Measurements from ENCODE around the gene SLC6A8. TPM values are rescaled to one million over a fixed set of nuclear protein-coding genes. Genes with fewer than 3 reads are reported as not detected.

SLC6A8 gene
- total RNA-seq, 2 donors from 2014 or later = 16.8 to 16.9 TPM

DNA sequence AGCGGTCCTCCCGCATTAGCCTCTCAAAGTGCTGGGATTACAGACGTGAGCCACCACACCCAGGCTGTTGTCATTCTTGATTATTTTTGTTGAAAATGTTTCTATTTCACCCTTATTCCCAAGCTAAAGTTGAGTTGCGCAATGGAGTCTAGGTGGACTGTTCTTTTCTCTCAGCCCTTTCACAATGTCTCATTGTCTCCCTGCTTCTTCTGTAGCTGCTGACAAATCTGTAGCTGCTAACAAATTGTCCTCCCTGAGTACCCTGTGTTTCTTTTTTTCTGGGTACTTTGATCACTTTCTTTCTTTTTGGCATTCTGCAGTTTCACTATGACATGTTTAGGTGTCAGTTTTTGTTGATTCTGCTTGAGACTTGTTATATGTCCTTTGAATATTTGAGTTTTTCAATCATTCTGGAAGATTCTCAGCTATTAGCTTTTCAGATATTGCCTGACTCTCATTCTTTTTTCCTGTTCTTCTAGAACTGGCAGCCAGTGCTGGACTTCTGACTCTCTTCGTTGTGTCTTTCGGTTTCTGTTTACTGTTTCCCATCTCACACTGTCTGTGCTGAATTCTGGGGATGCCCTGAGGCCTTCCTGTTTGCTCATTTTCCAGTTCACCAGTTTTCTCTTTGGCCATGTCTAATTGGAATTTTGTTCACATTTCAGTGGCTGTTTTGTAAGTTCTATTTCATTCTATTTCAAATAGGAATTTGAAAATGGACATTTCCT lies 43.6 kb downstream of the SLC6A8 start:
- no peak for DNase-seq (ENCODE audit: low spot score)
- no peak overlapping the region for H3K27ac ChIP-seq

DNA sequence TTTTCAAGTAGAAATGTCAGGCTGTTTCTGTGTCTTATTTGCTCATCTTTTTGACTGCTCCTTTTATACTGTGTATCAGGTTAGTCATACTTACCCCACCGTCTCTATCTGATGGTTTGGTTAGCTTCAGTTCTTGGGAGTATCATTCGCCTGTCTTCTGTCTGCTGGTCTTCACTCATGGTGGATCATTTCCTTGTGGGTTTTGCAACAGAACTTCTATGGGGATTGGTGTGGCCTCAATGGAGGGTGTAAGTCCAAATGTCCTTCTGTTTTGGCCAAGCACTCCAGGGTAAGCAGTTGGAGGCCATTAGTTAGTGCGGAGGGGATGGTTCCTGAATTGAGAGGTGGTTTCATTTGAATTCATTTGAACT lies 44.1 kb downstream of the SLC6A8 start:
- no peak for DNase-seq (ENCODE audit: low spot score)
- Histone ChIP-seq H3K36me3 (peaks cover 8% of the 10 kb centered on the region), H3K4me1 (ENCODE audit: control insufficient read depth in 1 of 2, low read depth in 2 of 2) (peaks cover 7 to 19% of the 10 kb centered on the region in 2 donors), H3K27ac (no peak overlapping the region), H3K4me3 (no peak overlapping the region), H3K27me3 (replicated peaks; ENCODE audit: insufficient read depth) (no peaks in the 10 kb centered on the region), H3K9me3 (no peaks in the 10 kb centered on the region)
- ATAC-seq (ENCODE audit: insufficient number of reproducible peaks, low FRiP score, low read depth) = no peak
- TF ChIP-seq, protein P1, sequence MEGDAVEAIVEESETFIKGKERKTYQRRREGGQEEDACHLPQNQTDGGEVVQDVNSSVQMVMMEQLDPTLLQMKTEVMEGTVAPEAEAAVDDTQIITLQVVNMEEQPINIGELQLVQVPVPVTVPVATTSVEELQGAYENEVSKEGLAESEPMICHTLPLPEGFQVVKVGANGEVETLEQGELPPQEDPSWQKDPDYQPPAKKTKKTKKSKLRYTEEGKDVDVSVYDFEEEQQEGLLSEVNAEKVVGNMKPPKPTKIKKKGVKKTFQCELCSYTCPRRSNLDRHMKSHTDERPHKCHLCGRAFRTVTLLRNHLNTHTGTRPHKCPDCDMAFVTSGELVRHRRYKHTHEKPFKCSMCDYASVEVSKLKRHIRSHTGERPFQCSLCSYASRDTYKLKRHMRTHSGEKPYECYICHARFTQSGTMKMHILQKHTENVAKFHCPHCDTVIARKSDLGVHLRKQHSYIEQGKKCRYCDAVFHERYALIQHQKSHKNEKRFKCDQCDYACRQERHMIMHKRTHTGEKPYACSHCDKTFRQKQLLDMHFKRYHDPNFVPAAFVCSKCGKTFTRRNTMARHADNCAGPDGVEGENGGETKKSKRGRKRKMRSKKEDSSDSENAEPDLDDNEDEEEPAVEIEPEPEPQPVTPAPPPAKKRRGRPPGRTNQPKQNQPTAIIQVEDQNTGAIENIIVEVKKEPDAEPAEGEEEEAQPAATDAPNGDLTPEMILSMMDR (IDR thresholded peaks at IDR 0.05) = no peak

More for the DNA sequence above, 43.6 kb downstream of the SLC6A8 start:
- no peaks in the 10 kb centered on the region for H3K9me3 ChIP-seq
- ATAC-seq (ENCODE audit: insufficient number of reproducible peaks, low FRiP score, low read depth) = no peak
- H3K27me3 ChIP-seq (replicated peaks; ENCODE audit: insufficient read depth) = no peaks in the 10 kb centered on the region
- H3K4me1 ChIP-seq (ENCODE audit: control insufficient read depth in 1 of 2, low read depth in 2 of 2) = peaks cover 7 to 24% of the 10 kb centered on the region in 2 donors
- H3K4me3 ChIP-seq = no peak overlapping the region
- H3K36me3 ChIP-seq = peaks cover 3% of the 10 kb centered on the region
- TF ChIP-seq, protein P1 (IDR thresholded peaks at IDR 0.05) = no peak

DNA sequence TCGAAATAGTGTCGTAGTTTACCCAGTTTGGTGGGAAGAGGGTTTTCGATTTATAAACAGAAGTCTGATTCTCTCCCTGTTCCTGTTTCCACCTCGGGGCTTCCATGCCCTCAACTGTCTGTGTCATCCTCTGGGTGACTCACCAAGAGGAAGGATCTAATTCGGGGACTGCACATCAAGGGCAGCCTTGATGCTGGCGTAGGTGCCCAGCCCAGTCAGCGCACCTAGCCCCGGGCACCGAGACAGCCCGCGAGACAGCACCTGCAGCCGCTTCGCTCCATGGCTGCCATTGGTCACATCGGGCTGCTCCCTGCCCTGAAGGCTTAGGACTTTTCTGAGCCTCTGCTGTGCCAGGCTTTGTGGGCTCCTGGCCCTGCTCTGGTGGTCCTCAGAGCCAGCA lies 44.7 kb downstream of the SLC6A8 start:
- TF ChIP-seq, protein P1 (IDR thresholded peaks at IDR 0.05) = no peak
- Histone ChIP-seq H3K27me3 (replicated peaks; ENCODE audit: insufficient read depth) (no peaks in the 10 kb centered on the region), H3K9me3 (no peaks in the 10 kb centered on the region), H3K4me3 (no peak overlapping the region), H3K27ac (no peak overlapping the region), H3K36me3 (peaks cover 8% of the 10 kb centered on the region), H3K4me1 (ENCODE audit: control insufficient read depth in 1 of 2, low read depth in 2 of 2) (peaks cover 5 to 13% of the 10 kb centered on the region in 2 donors)
- ATAC-seq (ENCODE audit: insufficient number of reproducible peaks, low FRiP score, low read depth) (no peak), DNase-seq (ENCODE audit: low spot score) (no peak)

DNA sequence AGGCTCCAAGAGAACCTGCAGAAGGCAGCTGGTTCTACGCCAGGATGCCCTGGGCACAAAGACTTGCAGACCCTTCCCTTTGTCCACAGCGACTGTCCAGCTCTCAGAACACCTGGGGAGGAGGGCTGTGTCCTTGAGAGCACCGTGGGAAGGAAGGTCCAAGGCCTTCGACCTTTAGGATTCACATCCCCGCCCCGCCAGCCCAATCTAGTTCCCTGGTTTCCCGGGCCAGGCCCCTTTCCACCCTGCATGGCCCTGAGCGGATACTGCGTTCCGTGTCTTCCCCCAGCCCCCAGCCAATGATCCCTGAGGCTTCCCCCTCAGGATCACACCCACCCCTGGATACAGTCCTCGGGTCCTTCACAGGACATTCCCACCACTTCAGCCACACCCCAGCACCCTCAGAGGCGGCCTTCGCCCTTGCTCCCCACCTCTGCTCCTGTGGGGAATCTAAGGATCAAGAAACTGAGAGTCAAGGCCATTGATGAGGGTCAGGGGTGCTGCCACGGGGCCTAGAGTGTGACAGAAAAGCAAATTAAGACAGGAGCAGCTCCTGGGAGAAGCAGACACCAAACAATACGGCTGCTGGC lies 46.0 kb downstream of the SLC6A8 start:
- no peaks in the 10 kb centered on the region for H3K9me3 ChIP-seq
- no peaks in the 10 kb centered on the region for H3K4me1 ChIP-seq (ENCODE audit: control insufficient read depth in 1 of 2, low read depth in 2 of 2)
- ATAC-seq (ENCODE audit: insufficient number of reproducible peaks, low FRiP score, low read depth) (no peak), DNase-seq (ENCODE audit: low spot score) (no peak)
- no peaks in the 10 kb centered on the region for H3K27me3 ChIP-seq (replicated peaks; ENCODE audit: insufficient read depth)
- H3K36me3 ChIP-seq = peaks cover 8% of the 10 kb centered on the region
- TF ChIP-seq, protein P1 (IDR thresholded peaks at IDR 0.05) = no peak
- no peak overlapping the region for H3K27ac ChIP-seq
- no peak overlapping the region for H3K4me3 ChIP-seq

DNA sequence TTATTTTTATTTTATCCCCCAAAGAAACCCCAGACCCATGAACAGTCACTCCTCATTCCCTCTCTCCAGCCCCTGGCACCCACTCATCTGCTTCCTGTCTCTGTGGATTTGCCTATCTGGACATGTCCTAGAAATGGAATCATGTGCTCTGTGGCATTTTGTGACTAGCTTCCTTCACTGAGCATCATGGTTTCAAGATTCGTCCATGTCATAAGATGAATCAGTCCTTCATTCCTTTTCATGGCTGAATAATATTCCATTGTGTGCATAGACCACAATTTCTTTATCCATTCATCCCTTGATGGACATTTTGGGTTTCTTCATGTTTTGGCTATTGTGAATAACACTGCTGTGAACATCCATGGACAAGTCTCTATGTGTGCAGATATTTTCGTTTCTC lies 47.1 kb downstream of the SLC6A8 start:
- Histone ChIP-seq H3K27ac (no peak overlapping the region), H3K4me3 (no peak overlapping the region), H3K9me3 (no peaks in the 10 kb centered on the region), H3K27me3 (replicated peaks; ENCODE audit: insufficient read depth) (no peaks in the 10 kb centered on the region), H3K36me3 (peaks cover 5% of the 10 kb centered on the region), H3K4me1 (ENCODE audit: control insufficient read depth in 1 of 2, low read depth in 2 of 2) (no peaks in the 10 kb centered on the region)
- ATAC-seq (ENCODE audit: insufficient number of reproducible peaks, low FRiP score, low read depth) (no peak), DNase-seq (ENCODE audit: low spot score) (no peak)
- TF ChIP-seq, protein P1 (IDR thresholded peaks at IDR 0.05) = no peak

Data from thoracic aorta (tissue), 2 donors.